ENCODE measurements around the gene ELOVL7. TPM values are rescaled to one million over a fixed set of nuclear protein-coding genes. Genes with fewer than 3 reads are reported as not detected.

The ELOVL7 gene
- total RNA-seq, 4 donors from 2014 or later, result 2.1 to 14.3 (median 7.5) TPM

DNA sequence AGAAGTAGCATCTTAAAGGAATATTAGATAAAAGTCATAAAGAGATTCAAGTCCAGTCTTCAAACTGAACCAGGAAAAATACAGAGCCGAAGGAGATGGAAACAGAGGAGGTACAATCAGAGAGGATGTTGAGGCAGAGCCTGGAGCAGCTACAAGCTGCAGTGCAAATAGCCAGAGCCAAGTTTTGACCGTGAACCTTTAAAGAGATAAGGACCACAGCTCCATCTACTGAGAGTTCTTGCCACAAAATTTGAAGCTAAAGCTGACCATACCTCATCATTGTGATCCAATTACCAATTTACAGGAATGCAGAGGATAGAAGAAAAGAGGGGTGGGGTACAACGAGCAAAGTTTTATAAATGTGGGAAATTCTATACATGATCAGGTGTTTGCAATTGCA, 133.7 kb downstream of the ELOVL7 start:
- ATAC-seq (ENCODE audit: low FRiP score), result no peak
- no peak for TF ChIP-seq CTCF (IDR thresholded peaks at IDR 0.05)
- no peak for DNase-seq (ENCODE audit: low spot score)

GRCh38 chr5:60705144-60705543, 138.9 kb downstream of the ELOVL7 start:
- no peak for ATAC-seq (ENCODE audit: low FRiP score)
- TF ChIP-seq CTCF (IDR thresholded peaks at IDR 0.05), result no peak
- DNase-seq (ENCODE audit: low spot score), result no peak

DNA sequence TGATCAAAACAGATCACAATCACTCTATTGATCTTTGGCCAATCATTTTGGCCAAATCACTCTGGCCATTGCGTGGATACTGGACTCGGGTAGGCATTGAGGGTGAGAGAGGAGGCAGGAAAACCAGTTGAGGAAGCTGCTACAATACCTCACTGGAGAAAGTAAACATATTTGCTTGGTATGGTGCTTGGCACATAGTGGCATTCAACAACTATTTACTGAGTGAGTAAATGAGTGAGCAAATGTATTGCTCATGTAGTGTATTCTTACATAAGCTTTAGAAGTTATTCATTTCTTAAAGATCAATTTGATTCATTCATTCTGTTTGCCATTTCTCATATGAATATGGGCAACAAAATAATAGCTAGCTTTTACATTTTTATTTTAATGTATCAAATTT, 140.1 kb downstream of the ELOVL7 start:
- DNase-seq (ENCODE audit: low spot score), result no peak
- TF ChIP-seq CTCF (IDR thresholded peaks at IDR 0.05), result no peak
- ATAC-seq (ENCODE audit: low FRiP score), result no peak

Other genes with a start within 250 kb of the ELOVL7 start
- gene DEPDC1B, start 144.1 kb downstream of the ELOVL7 start, total RNA-seq, result 1 to 10 TPM in 2 of 4 donors, under 1 TPM in 2; 0.31 to 3.8 (median 1.5) TPM
- gene ERCC8, start 100.8 kb upstream of the ELOVL7 start, total RNA-seq, result 10 to 100 TPM; 13.3 to 26.8 (median 15.9) TPM
- 10 to 100 TPM; 25.9 to 39.0 (median 27.0) TPM for gene NDUFAF2, start 100.9 kb upstream of the ELOVL7 start, total RNA-seq